SK-N-SH (cell line): Measurements from ENCODE around the gene SPECC1L. TPM values are rescaled to one million over a fixed set of nuclear protein-coding genes. Genes with fewer than 3 reads are reported as not detected.

Source experiments
- CTCF ChIA-PET: fragments of 300-600, 350-600 bp; formaldehyde crosslinking; extraction: SDS; loops from one replicate; lab custom pipeline; 2021; lab: Yijun Ruan, JAX
- POLR2A ChIA-PET: fragments of 350-600 bp; sonication (Branson Sonifier 250); formaldehyde crosslinking; extraction: SDS; loops from one replicate; lab custom pipeline; 2020; ENCODE audit warnings: antibody characterized with exemption, inconsistent platforms; lab: Yijun Ruan, JAX
- DNase-seq: peaks from one replicate; pipeline ENCODE4 v3.0.0; 2012
- H2AFZ ChIP-seq: fragments of 200-600 bp; sonication (generic); 2 replicates; pipeline ENCODE4 v1.8.1; 2016; ENCODE audit warnings: antibody characterized with exemption, mild to moderate bottlenecking, low read depth
- H3F3A ChIP-seq: fragments of 200-600 bp; sonication (generic); replicated peaks from 2 replicates; pipeline ENCODE3; 2016; ENCODE audit warnings: antibody characterized with exemption, mild to moderate bottlenecking; ENCODE audit not compliant: insufficient read depth
- H3K27ac ChIP-seq, 2 experiments: fragments of 200-500 bp in 1 of 2; fragments of 200-600 bp in 1 of 2; sonication (Bioruptor generic) in 1 of 2; sonication (generic), shearing (Covaris generic) in 1 of 2; 2 replicates each; pipeline versions ENCODE4 v1.5.1 to v1.6.1; 2014 to 2016; ENCODE audit warnings: low read depth in 2 of 2, inconsistent platforms in 1 of 2, low read length in 1 of 2, mild to moderate bottlenecking in 1 of 2, mixed read lengths in 1 of 2
- H3K27me3 ChIP-seq: fragments of 200-600 bp; sonication (generic), shearing (Covaris generic); 2 replicates; pipeline ENCODE4 v1.6.1; 2016; ENCODE audit warnings: mixed run types; ENCODE audit not compliant: insufficient read depth
- H3K36me3 ChIP-seq, 2 experiments: fragments of 200-500 bp in 1 of 2; fragments of 200-600 bp in 1 of 2; sonication (Bioruptor generic) in 1 of 2; sonication (generic) in 1 of 2; replicated peaks in 1 of 2; 2 replicates each; pipeline versions ENCODE3 to v1.5.1; 2014 to 2016; ENCODE audit warnings: low read length in 1 of 2, mild to moderate bottlenecking in 1 of 2; ENCODE audit not compliant: insufficient read depth in 2 of 2, control insufficient read depth in 1 of 2
- H3K4me1 ChIP-seq, 2 experiments: fragments of 200-500 bp in 1 of 2; fragments of 200-600 bp in 1 of 2; sonication (Bioruptor generic) in 1 of 2; sonication (generic), shearing (Covaris generic) in 1 of 2; 2 replicates each; pipeline versions ENCODE4 v1.5.1 to v1.6.1; 2014 to 2016; ENCODE audit warnings: low read depth in 1 of 2, low read length in 1 of 2, mixed run types in 1 of 2; ENCODE audit not compliant: insufficient read depth in 2 of 2, control insufficient read depth in 1 of 2
- H3K4me2 ChIP-seq: fragments of 200-600 bp; sonication (generic), shearing (Covaris generic); 2 replicates; pipeline ENCODE4 v1.6.1; 2017; ENCODE audit warnings: mixed run types
- H3K4me3 ChIP-seq, 2 experiments: fragments of 200-500 bp in 1 of 2; fragments of 200-600 bp in 1 of 2; sonication (Bioruptor generic) in 1 of 2; sonication (generic), shearing (Covaris generic) in 1 of 2; 2 replicates each; pipeline versions ENCODE4 v1.5.1 to v1.8.1; 2014 to 2016; ENCODE audit warnings: low read depth in 2 of 2, inconsistent platforms in 1 of 2, low read length in 1 of 2, mild to moderate bottlenecking in 1 of 2, mixed read lengths in 1 of 2, moderate library complexity in 1 of 2
- H3K79me2 ChIP-seq: fragments of 200-600 bp; sonication (generic); 2 replicates; pipeline ENCODE4 v1.8.1; 2017; ENCODE audit warnings: mild to moderate bottlenecking; ENCODE audit not compliant: insufficient read depth
- H3K9ac ChIP-seq: fragments of 200-600 bp; sonication (generic); 2 replicates; pipeline ENCODE4 v1.6.1; 2017; ENCODE audit warnings: mixed run types
- H3K9me2 ChIP-seq: fragments of 200-600 bp; sonication (generic); 2 replicates; pipeline ENCODE4 v1.6.1; 2017; ENCODE audit warnings: mixed run types
- H3K9me3 ChIP-seq: fragments of 200-600 bp; sonication (generic); 2 replicates; pipeline ENCODE4 v1.6.1; 2017; ENCODE audit warnings: mixed run types, mild to moderate bottlenecking, moderate library complexity
- H4K20me1 ChIP-seq: fragments of 200-600 bp; sonication (generic); 2 replicates; pipeline ENCODE4 v1.6.1; 2017; ENCODE audit warnings: mild to moderate bottlenecking, mixed run types; ENCODE audit not compliant: insufficient read depth
- CTCF ChIP-seq: fragments of 200-600 bp; sonication (generic); IDR thresholded peaks from 2 replicates; pipeline ENCODE4 v1.6.1; 2017; ENCODE audit warnings: antibody characterized with exemption, mild to moderate bottlenecking, moderate library complexity
- ELF1 ChIP-seq: IDR thresholded peaks from 2 replicates; pipeline ENCODE4 v1.4.0; 2012
- EP300 ChIP-seq, 2 experiments: IDR thresholded peaks; 2 replicates each; pipeline versions ENCODE4 v1.4.0 to v1.6.1; 2012; ENCODE audit warnings: borderline replicate concordance in 1 of 2, low read depth in 1 of 2, low read length in 1 of 2
- EZH2phosphoT487 ChIP-seq: fragments of 200-600 bp; sonication (generic); IDR thresholded peaks from 2 replicates; pipeline ENCODE4 v1.6.1; 2017; ENCODE audit warnings: low read depth, mixed run types, mild to moderate bottlenecking, antibody characterized with exemption, moderate library complexity, borderline replicate concordance
- FOSL2 ChIP-seq: IDR thresholded peaks from 2 replicates; pipeline ENCODE4 v1.4.0; 2012; ENCODE audit warnings: low read depth, mild to moderate bottlenecking, moderate library complexity, borderline replicate concordance
- FOXJ3 ChIP-seq: sonication (generic); formaldehyde crosslinking; IDR thresholded peaks from 2 replicates; pipeline ENCODE4 v1.5.1; 2020; ENCODE audit warnings: mild to moderate bottlenecking, missing genetic modification reagents
- FOXM1 ChIP-seq: IDR thresholded peaks from 2 replicates; pipeline ENCODE4 v1.4.0; 2012; ENCODE audit warnings: low read depth, mild to moderate bottlenecking
- GATA2 ChIP-seq: sonication (generic); formaldehyde crosslinking; IDR thresholded peaks from 2 replicates; pipeline ENCODE4 v1.5.0; 2020; ENCODE audit warnings: mild to moderate bottlenecking, missing genetic modification reagents
- JUND ChIP-seq: IDR thresholded peaks from 2 replicates; pipeline ENCODE4 v1.4.0; 2012
- MAX ChIP-seq: IDR thresholded peaks from 2 replicates; pipeline ENCODE4 v1.4.0; 2012; ENCODE audit warnings: low read depth
- NFIC ChIP-seq: IDR thresholded peaks from 2 replicates; pipeline ENCODE4 v1.4.0; 2012; ENCODE audit warnings: borderline replicate concordance
- NRF1 ChIP-seq: IDR thresholded peaks from 2 replicates; pipeline ENCODE4 v1.6.1; 2012; ENCODE audit warnings: low read depth, mild to moderate bottlenecking, low read length
- PBX3 ChIP-seq: IDR thresholded peaks from 2 replicates; pipeline ENCODE4; 2012
- POLR2AphosphoS5 ChIP-seq: IDR thresholded peaks from 2 replicates; pipeline ENCODE4 v1.6.1; 2012; ENCODE audit warnings: low read depth, low read length
- SMC3 ChIP-seq: IDR thresholded peaks from 2 replicates; pipeline ENCODE4 v1.6.1; 2012; ENCODE audit warnings: low read depth, low read length, improper control_type of control experiment
- TCF12 ChIP-seq: IDR thresholded peaks from 2 replicates; pipeline ENCODE4 v1.4.0; 2012
- TEAD4 ChIP-seq: IDR thresholded peaks from 2 replicates; pipeline ENCODE4 v1.4.0; 2012; ENCODE audit warnings: mild to moderate bottlenecking, borderline replicate concordance; ENCODE audit not compliant: insufficient read depth
- YY1 ChIP-seq: IDR thresholded peaks from 2 replicates; pipeline ENCODE4 v1.4.0; 2012; ENCODE audit warnings: low read depth, mild to moderate bottlenecking
- WGBS: methylation state at CpG from one replicate; pipeline ENCODE4 v1.1.6; 2017; ENCODE audit warnings: low lambda C conversion rate; 5-methylcytosine and 5-hydroxymethylcytosine counted together
- polyA plus RNA-seq, 3 experiments: library from polyadenylated mRNA; depleted of rRNA; stranded (reverse); fragments of >200 nt; gene quantifications; 2 replicates each; pipeline ENCODE4 v1.2.3, GENCODE V29; 2012

The SPECC1L gene
- polyA plus RNA-seq, 1 of the 3 experiments (the other 2 are of a cell fraction), result 22.9 TPM

- Histone ChIP-seq H3K27me3 (no peaks in the 10 kb centered on the region), H3K9me3 (no peaks in the 10 kb centered on the region), H4K20me1 (no peaks in the 10 kb centered on the region), H3K27ac (peak overlapping the region in 1 of 2 experiments; percentile 64; a peak in 1 of 4 replicates), H3K4me3 (no peak overlapping the region), H3K36me3 (peaks cover 52% of the 10 kb centered on the region in 2 experiments), H3K9ac (no peak overlapping the region), H3K4me1 (peaks cover 28 to 37% of the 10 kb centered on the region in 2 experiments), H3K79me2 (peaks cover 79% of the 10 kb centered on the region), H3K9me2 (no peaks in the 10 kb centered on the region), H3K4me2 (no peak overlapping the region), H2AFZ (no peak overlapping the region), H3F3A (peaks cover 57% of the 10 kb centered on the region)
- POLR2A ChIA-PET, result no interaction called here
- TF ChIP-seq PBX3 (no peak), EP300 (IDR thresholded peaks at IDR 0.05; ENCODE audit: borderline replicate concordance in 1 of 2, low read depth in 1 of 2, low read length in 1 of 2) (no peak), EZH2phosphoT487 (no peak), JUND (no peak), SMC3 (no peak), YY1 (no peak), FOXJ3 (CRISPR knock-in tag) (no peak), POLR2AphosphoS5 (no peak)
- WGBS, result 97% methylated on average over 5 of the region's 5 CpGs
- no peak for DNase-seq
- CTCF ChIA-PET, result interaction anchor here (0.8 to 2.6 kb wide), 4 partner anchors 81 to 194 kb away, joined by 3 to 17 read pairs (median 4); no protein-coding TSS in a partner anchor
Measured at GRCh38 chr22:24327832-24328231, 57.2 kb downstream of the SPECC1L start.

- Histone ChIP-seq H3K36me3 (peaks cover 48 to 50% of the 10 kb centered on the region in 2 experiments), H3K27me3 (no peaks in the 10 kb centered on the region), H3K4me1 (peaks cover 13 to 32% of the 10 kb centered on the region in 2 experiments), H3K27ac (peak overlapping the region; percentile 44 to 88; a peak in 2 of 4 replicates), H4K20me1 (no peaks in the 10 kb centered on the region), H3K9me2 (no peaks in the 10 kb centered on the region), H3K9ac (no peak overlapping the region), H3K9me3 (no peaks in the 10 kb centered on the region), H3F3A (peaks cover 50% of the 10 kb centered on the region), H3K4me2 (no peak overlapping the region), H2AFZ (no peak overlapping the region)
- CTCF ChIA-PET, result interaction anchor here (1.0 to 1.6 kb wide), 4 partner anchors 80 to 109 kb away, joined by 3 to 6 read pairs (median 3); no protein-coding TSS in a partner anchor
- 89% methylated on average over 6 of the region's 6 CpGs for WGBS
- POLR2A ChIA-PET, result no interaction called here
- TF ChIP-seq JUND, result no peak
- TF ChIP-seq ELF1, result no peak
- no peak for TF ChIP-seq TEAD4
- TF ChIP-seq NFIC, result no peak
- TF ChIP-seq TCF12, result no peak
- no peak for TF ChIP-seq EP300 (IDR thresholded peaks at IDR 0.05; ENCODE audit: borderline replicate concordance in 1 of 2, low read depth in 1 of 2, low read length in 1 of 2)
- TF ChIP-seq FOXM1, result no peak
- TF ChIP-seq SMC3, result no peak
- TF ChIP-seq GATA2 (CRISPR knock-in tag), result no peak
- TF ChIP-seq NRF1, result no peak
- no peak for TF ChIP-seq FOSL2
- TF ChIP-seq FOXJ3 (CRISPR knock-in tag), result no peak
- no peak for TF ChIP-seq MAX
- no peak for TF ChIP-seq CTCF
- TF ChIP-seq, all 33 proteins: peak for 0
- DNase-seq, result no peak
- Histone ChIP-seq H3K4me3 (no peak overlapping the region), H3K79me2 (peaks cover 69% of the 10 kb centered on the region)
Measured at GRCh38 chr22:24329453-24329852, 58.8 kb downstream of the SPECC1L start.
